Choroid plexus epithelial cell (primary cell): ENCODE measurements around the gene LZTS2.

Experiments
- DNase-seq: peaks from one replicate; pipeline ENCODE4 v3.0.0-alpha.2; 2010; ENCODE audit warnings: low read depth
- H3K4me3 ChIP-seq: 2 replicates; pipeline ENCODE4 v1.5.1; 2011; ENCODE audit warnings: low read depth, mild to moderate bottlenecking, control low read depth, low read length, moderate library complexity
- CTCF ChIP-seq: conservative IDR thresholded peaks from 2 replicates; pipeline ENCODE4 v1.5.1; 2011; ENCODE audit warnings: low read depth, mild to moderate bottlenecking, control low read depth, inconsistent platforms, low read length, moderate library complexity

LZTS2 gene

GRCh38 chr10:101050208-101051069, 50.8 kb downstream of the LZTS2 start:
- peak; percentile 54 for DNase-seq
- H3K4me3 ChIP-seq: peak overlapping the region; percentile 22
- peak; percentile 71 for TF ChIP-seq CTCF

GRCh38 chr10:101052285-101052684, 52.7 kb downstream of the LZTS2 start:
- DNase-seq: peak; percentile 61

GRCh38 chr10:101053516-101053915, 53.9 kb downstream of the LZTS2 start:
- TF ChIP-seq CTCF: no peak
- no peak overlapping the region for H3K4me3 ChIP-seq
- DNase-seq: no peak

More at GRCh38 chr10:101052285-101052684, 52.7 kb downstream of the LZTS2 start:
- no peak overlapping the region for H3K4me3 ChIP-seq
- TF ChIP-seq CTCF: no peak

- no peak for TF ChIP-seq CTCF
- DNase-seq: no peak
- no peak overlapping the region for H3K4me3 ChIP-seq
Measured at GRCh38 chr10:101054351-101054750, 54.7 kb downstream of the LZTS2 start.

GRCh38 chr10:101054876-101055275, 55.3 kb downstream of the LZTS2 start:
- H3K4me3 ChIP-seq: no peak overlapping the region
- no peak for TF ChIP-seq CTCF
- DNase-seq: no peak

- TF ChIP-seq CTCF: peak; percentile 29
- DNase-seq: no peak
- H3K4me3 ChIP-seq: no peak overlapping the region
Measured at GRCh38 chr10:101055411-101055810, 55.8 kb downstream of the LZTS2 start.
